ENCODE measurements around the gene USPL1. TPM values are rescaled to one million over a fixed set of nuclear protein-coding genes. Genes with fewer than 3 reads are reported as not detected.

USPL1 gene
- total RNA-seq, 1 donor from 2014 or later, result 7.4 TPM

GRCh38 chr13:30692113-30692512 is 74.4 kb downstream of the USPL1 start:
- DNase-seq (ENCODE audit: low spot score) (no peak), ATAC-seq (no peak)

- DNase-seq (ENCODE audit: low spot score) (no peak), ATAC-seq (peak; percentile 68)
These were observed 78.8 kb downstream of the USPL1 start for GRCh38 chr13:30696278-30697176.

- no peak for DNase-seq (ENCODE audit: low spot score)
These were observed 79.6 kb downstream of the USPL1 start for GRCh38 chr13:30697177-30697953.

GRCh38 chr13:30697996-30698401 is 80.3 kb downstream of the USPL1 start:
- DNase-seq (ENCODE audit: low spot score), result no peak
- ATAC-seq, result no peak

More at GRCh38 chr13:30697177-30697953, 79.6 kb downstream of the USPL1 start:
- ATAC-seq, result peak; percentile 47

- ATAC-seq, result no peak
- no peak for DNase-seq (ENCODE audit: low spot score)
These were observed 80.8 kb downstream of the USPL1 start for GRCh38 chr13:30698488-30699005.

- DNase-seq (ENCODE audit: low spot score) (no peak), ATAC-seq (no peak)
These were observed 82.6 kb downstream of the USPL1 start for GRCh38 chr13:30700364-30700763.

- ATAC-seq (no peak), DNase-seq (ENCODE audit: low spot score) (no peak)
These were observed 84.3 kb downstream of the USPL1 start for GRCh38 chr13:30702006-30702405.

GRCh38 chr13:30704596-30704995 is 86.9 kb downstream of the USPL1 start:
- no peak for DNase-seq (ENCODE audit: low spot score)

GRCh38 chr13:30705680-30706079 is 88.0 kb downstream of the USPL1 start:
- no peak for DNase-seq (ENCODE audit: low spot score)
- ATAC-seq, result no peak

More at GRCh38 chr13:30704596-30704995, 86.9 kb downstream of the USPL1 start:
- no peak for ATAC-seq

- ATAC-seq, result no peak
- DNase-seq (ENCODE audit: low spot score), result no peak
These were observed 90.8 kb downstream of the USPL1 start for GRCh38 chr13:30708541-30708940.

Other genes with a start within 250 kb of the USPL1 start
- gene UBE2L5, start 195.4 kb upstream of the USPL1 start, total RNA-seq, result not detected
- 92.4 TPM for gene HMGB1, start 152.0 kb upstream of the USPL1 start, total RNA-seq
- gene ALOX5AP, start 117.6 kb downstream of the USPL1 start, total RNA-seq, result 1.5 TPM

Measured in left lobe of liver (tissue), 2 donors.